ENCODE measurements around the gene RPS19BP1. TPM values are rescaled to one million over a fixed set of nuclear protein-coding genes. Genes with fewer than 3 reads are reported as not detected.

The RPS19BP1 gene
- total and polyA plus RNA-seq, 2 donors (not counting 1 experiment from before 2014, with no cell fraction given), result 60.3 to 74.8 TPM

GRCh38 chr22:39580006-39580441 is 47.5 kb upstream of the RPS19BP1 start:
- peaks cover 0 to 6% (median 0%) of the 10 kb centered on the region in 3 donors for H3K9me3 ChIP-seq (ENCODE audit: control extremely low read depth in 1 of 3, control insufficient read depth in 2 of 3, insufficient read depth in 1 of 3, low read length in 2 of 3)
- peaks cover 10% of the 10 kb centered on the region for H3K4me1 Mint-ChIP-seq
- no peak overlapping the region for H3K4me3 ChIP-seq (ENCODE audit: control extremely low read depth in 1 of 5, extremely low read depth in 1 of 5, insufficient read depth in 1 of 5, low read depth in 2 of 5, low read length in 4 of 5)
- peaks cover 50% of the 10 kb centered on the region for H3K27me3 Mint-ChIP-seq
- peaks cover 7 to 8% of the 10 kb centered on the region in 2 donors for H3K4me1 ChIP-seq (ENCODE audit: control insufficient read depth in 2 of 2, insufficient read depth in 2 of 2, low read length in 2 of 2)
- H3K36me3 ChIP-seq (replicated peaks in 1 of 2; ENCODE audit: control extremely low read depth in 1 of 2, control insufficient read depth in 1 of 2, extremely low read depth in 1 of 2, insufficient read depth in 2 of 2, low read length in 1 of 2), result no peaks in the 10 kb centered on the region
- TF ChIP-seq EZH2 (IDR thresholded peaks at IDR 0.05; ENCODE audit: borderline replicate concordance, insufficient read depth, low read depth, low read length, poor library complexity, severe bottlenecking), result no peak
- TF ChIP-seq, protein P1, sequence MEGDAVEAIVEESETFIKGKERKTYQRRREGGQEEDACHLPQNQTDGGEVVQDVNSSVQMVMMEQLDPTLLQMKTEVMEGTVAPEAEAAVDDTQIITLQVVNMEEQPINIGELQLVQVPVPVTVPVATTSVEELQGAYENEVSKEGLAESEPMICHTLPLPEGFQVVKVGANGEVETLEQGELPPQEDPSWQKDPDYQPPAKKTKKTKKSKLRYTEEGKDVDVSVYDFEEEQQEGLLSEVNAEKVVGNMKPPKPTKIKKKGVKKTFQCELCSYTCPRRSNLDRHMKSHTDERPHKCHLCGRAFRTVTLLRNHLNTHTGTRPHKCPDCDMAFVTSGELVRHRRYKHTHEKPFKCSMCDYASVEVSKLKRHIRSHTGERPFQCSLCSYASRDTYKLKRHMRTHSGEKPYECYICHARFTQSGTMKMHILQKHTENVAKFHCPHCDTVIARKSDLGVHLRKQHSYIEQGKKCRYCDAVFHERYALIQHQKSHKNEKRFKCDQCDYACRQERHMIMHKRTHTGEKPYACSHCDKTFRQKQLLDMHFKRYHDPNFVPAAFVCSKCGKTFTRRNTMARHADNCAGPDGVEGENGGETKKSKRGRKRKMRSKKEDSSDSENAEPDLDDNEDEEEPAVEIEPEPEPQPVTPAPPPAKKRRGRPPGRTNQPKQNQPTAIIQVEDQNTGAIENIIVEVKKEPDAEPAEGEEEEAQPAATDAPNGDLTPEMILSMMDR (IDR thresholded peaks at IDR 0.05), result no peak
- H4K20me1 ChIP-seq (ENCODE audit: control insufficient read depth, insufficient read depth, low read length, poor library complexity, severe bottlenecking), result no peaks in the 10 kb centered on the region
- H3K27me3 ChIP-seq (replicated peaks in 1 of 4; ENCODE audit: control extremely low read depth in 1 of 4, control insufficient read depth in 3 of 4, insufficient read depth in 4 of 4, low read length in 3 of 4), result peaks cover 0 to 4% (median 2%) of the 10 kb centered on the region in 4 experiments
- CTCF ChIA-PET, result interaction anchor here (0.5 to 1.0 kb wide), 2 partner anchors 249 to 445 kb away, joined by 3 to 4 read pairs; no protein-coding TSS in a partner anchor
- H3K27ac ChIP-seq (ENCODE audit: low read length in 2 of 2), result no peak overlapping the region
- H3K4me2 ChIP-seq (replicated peaks; ENCODE audit: low read depth, low read length, poor library complexity, severe bottlenecking), result no peak overlapping the region
- H3K27ac Mint-ChIP-seq, result no peak overlapping the region
- ATAC-seq (ENCODE audit: low read depth) (no peak), DNase-seq (no peak)
- H3K79me2 ChIP-seq (ENCODE audit: control insufficient read depth, insufficient read depth, low read length), result no peaks in the 10 kb centered on the region
- 66% methylated on average over 4 of the region's 5 CpGs for WGBS (ENCODE audit: insufficient coverage)
- H3K9me3 Mint-ChIP-seq (ENCODE audit: insufficient read depth), result peaks cover 5% of the 10 kb centered on the region
- intact Hi-C loops (cut with micrococcal nuclease), result no loop called here
- H2AFZ ChIP-seq (ENCODE audit: insufficient read depth, low read depth, low read length, poor library complexity, severe bottlenecking), result no peak overlapping the region
- POLR2A ChIA-PET, result interaction anchor here (1.0 kb wide), 1 partner anchor 21 kb away, joined by 4 read pairs; no protein-coding TSS in a partner anchor
- H3K9ac ChIP-seq (ENCODE audit: low read length), result no peak overlapping the region
- no peak overlapping the region for H3K4me3 Mint-ChIP-seq

DNA sequence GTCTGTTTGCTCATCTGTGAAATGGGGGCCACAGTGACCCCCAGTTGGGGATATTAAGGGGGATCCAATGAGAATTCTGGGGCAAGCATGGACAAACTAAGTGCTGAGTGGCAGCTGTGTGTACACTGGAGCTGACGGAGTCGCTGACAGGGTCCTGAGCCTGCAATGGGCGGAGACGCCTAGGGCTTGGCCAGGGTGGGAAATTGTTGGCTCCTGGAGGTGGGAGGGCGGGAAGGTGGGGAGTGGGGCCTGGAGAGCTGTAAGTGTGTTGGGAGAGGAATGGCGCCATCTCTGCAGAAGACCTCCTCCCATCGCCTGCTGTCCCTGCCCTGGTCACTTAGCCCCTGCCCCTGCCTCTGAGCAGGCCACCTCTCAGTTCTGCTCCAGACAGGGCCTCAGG is 45.4 kb upstream of the RPS19BP1 start:
- CTCF ChIA-PET, result interaction anchor here (1.1 kb wide), 1 partner anchor 447 kb away, joined by 3 read pairs; no protein-coding TSS in a partner anchor
- Histone ChIP-seq H3K36me3 (replicated peaks in 1 of 2; ENCODE audit: control extremely low read depth in 1 of 2, control insufficient read depth in 1 of 2, extremely low read depth in 1 of 2, insufficient read depth in 2 of 2, low read length in 1 of 2) (no peaks in the 10 kb centered on the region), H4K20me1 (ENCODE audit: control insufficient read depth, insufficient read depth, low read length, poor library complexity, severe bottlenecking) (no peaks in the 10 kb centered on the region), H3K4me1 (ENCODE audit: control insufficient read depth in 2 of 2, insufficient read depth in 2 of 2, low read length in 2 of 2) (peaks cover 7 to 8% of the 10 kb centered on the region in 2 donors), H3K27ac (ENCODE audit: low read length in 2 of 2) (no peak overlapping the region), H3K27me3 (replicated peaks in 1 of 4; ENCODE audit: control extremely low read depth in 1 of 4, control insufficient read depth in 3 of 4, insufficient read depth in 4 of 4, low read length in 3 of 4) (peaks cover 0 to 4% (median 2%) of the 10 kb centered on the region in 4 experiments), H2AFZ (ENCODE audit: insufficient read depth, low read depth, low read length, poor library complexity, severe bottlenecking) (no peak overlapping the region), H3K4me3 (ENCODE audit: control extremely low read depth in 1 of 5, extremely low read depth in 1 of 5, insufficient read depth in 1 of 5, low read depth in 2 of 5, low read length in 4 of 5) (no peak overlapping the region), H3K9ac (ENCODE audit: low read length) (no peak overlapping the region), H3K9me3 (ENCODE audit: control extremely low read depth in 1 of 3, control insufficient read depth in 2 of 3, insufficient read depth in 1 of 3, low read length in 2 of 3) (peaks cover 0 to 6% (median 0%) of the 10 kb centered on the region in 3 donors), H3K4me2 (replicated peaks; ENCODE audit: low read depth, low read length, poor library complexity, severe bottlenecking) (no peak overlapping the region), H3K79me2 (ENCODE audit: control insufficient read depth, insufficient read depth, low read length) (no peaks in the 10 kb centered on the region)
- TF ChIP-seq, protein P1 (IDR thresholded peaks at IDR 0.05), result no peak
- TF ChIP-seq EZH2 (IDR thresholded peaks at IDR 0.05; ENCODE audit: borderline replicate concordance, insufficient read depth, low read depth, low read length, poor library complexity, severe bottlenecking), result no peak
- H3K4me1 Mint-ChIP-seq, result peaks cover 10% of the 10 kb centered on the region
- DNase-seq, result no peak
- no peak overlapping the region for H3K27ac Mint-ChIP-seq
- H3K9me3 Mint-ChIP-seq (ENCODE audit: insufficient read depth), result no peaks in the 10 kb centered on the region
- POLR2A ChIA-PET, result no interaction called here
- WGBS (ENCODE audit: insufficient coverage), result 98% methylated on average over 7 of the region's 7 CpGs
- no peak for ATAC-seq (ENCODE audit: low read depth)
- peaks cover 34% of the 10 kb centered on the region for H3K27me3 Mint-ChIP-seq
- H3K4me3 Mint-ChIP-seq, result no peak overlapping the region
- intact Hi-C loops (cut with micrococcal nuclease), result no loop called here

Data from B cell (primary cell).